ENCODE measurements around the gene TUBGCP3. TPM values are rescaled to one million over a fixed set of nuclear protein-coding genes. Genes with fewer than 3 reads are reported as not detected.

TUBGCP3 gene
- total RNA-seq, 1 donor from 2014 or later: 14.0 TPM

GRCh38 chr13:112448621-112449544, 139.1 kb downstream of the TUBGCP3 start:
- no peaks in the 10 kb centered on the region for H3K27me3 ChIP-seq (ENCODE audit: insufficient read depth, low read length)
- no peak overlapping the region for H3K4me3 ChIP-seq (ENCODE audit: insufficient read depth, low read depth, low read length)
- no peak for FAIRE-seq
- H3K36me3 ChIP-seq (ENCODE audit: insufficient read depth, low read length): no peaks in the 10 kb centered on the region
- H2AFZ ChIP-seq (ENCODE audit: low read depth, low read length): no peak overlapping the region
- Mint-ChIP-seq H3K4me1 (ENCODE audit: low read depth, unreplicated experiment) (no peaks in the 10 kb centered on the region), H3K4me3 (ENCODE audit: unreplicated experiment) (no peak overlapping the region), H3K9me3 (ENCODE audit: unreplicated experiment) (peaks cover 2% of the 10 kb centered on the region), H3K36me3 (ENCODE audit: low read depth, unreplicated experiment) (no peaks in the 10 kb centered on the region), H3K27me3 (ENCODE audit: low read depth, unreplicated experiment) (peaks cover 70% of the 10 kb centered on the region), H3K27ac (ENCODE audit: unreplicated experiment) (no peak overlapping the region)
- H3K4me1 ChIP-seq (ENCODE audit: insufficient read depth, low read length): no peaks in the 10 kb centered on the region
- H3K9ac ChIP-seq (ENCODE audit: low read length): no peak overlapping the region
- H3K4me2 ChIP-seq (ENCODE audit: low read length): no peak overlapping the region
- H3K27ac ChIP-seq (ENCODE audit: low read depth, low read length): no peak overlapping the region
- no peaks in the 10 kb centered on the region for H3K9me3 ChIP-seq (ENCODE audit: insufficient read depth, low read depth, low read length)
- H3K79me2 ChIP-seq (ENCODE audit: insufficient read depth, low read length): no peaks in the 10 kb centered on the region
- H4K20me1 ChIP-seq (ENCODE audit: insufficient read depth, low read length): no peaks in the 10 kb centered on the region
- DNase-seq (ENCODE audit: low read depth): no peak
- TF ChIP-seq CTCF (IDR thresholded peaks at IDR 0.05; ENCODE audit: insufficient read depth, low read depth, low read length) (no peak), EZH2 (IDR thresholded peaks at IDR 0.05; ENCODE audit: insufficient read depth, low read length) (no peak)

- no peak for FAIRE-seq
- Histone ChIP-seq H3K4me1 (ENCODE audit: insufficient read depth, low read length) (no peaks in the 10 kb centered on the region), H3K36me3 (ENCODE audit: insufficient read depth, low read length) (no peaks in the 10 kb centered on the region), H2AFZ (ENCODE audit: low read depth, low read length) (no peak overlapping the region), H3K4me3 (ENCODE audit: insufficient read depth, low read depth, low read length) (no peak overlapping the region), H3K79me2 (ENCODE audit: insufficient read depth, low read length) (no peaks in the 10 kb centered on the region), H4K20me1 (ENCODE audit: insufficient read depth, low read length) (no peaks in the 10 kb centered on the region), H3K27me3 (ENCODE audit: insufficient read depth, low read length) (no peaks in the 10 kb centered on the region), H3K9ac (ENCODE audit: low read length) (no peak overlapping the region), H3K4me2 (ENCODE audit: low read length) (no peak overlapping the region), H3K9me3 (ENCODE audit: insufficient read depth, low read depth, low read length) (no peaks in the 10 kb centered on the region), H3K27ac (ENCODE audit: low read depth, low read length) (no peak overlapping the region)
- Mint-ChIP-seq H3K9me3 (ENCODE audit: unreplicated experiment) (peaks cover 2% of the 10 kb centered on the region), H3K27ac (ENCODE audit: unreplicated experiment) (no peak overlapping the region), H3K4me1 (ENCODE audit: low read depth, unreplicated experiment) (no peaks in the 10 kb centered on the region), H3K36me3 (ENCODE audit: low read depth, unreplicated experiment) (no peaks in the 10 kb centered on the region), H3K4me3 (ENCODE audit: unreplicated experiment) (no peak overlapping the region), H3K27me3 (ENCODE audit: low read depth, unreplicated experiment) (peaks cover 71% of the 10 kb centered on the region)
- no peak for DNase-seq (ENCODE audit: low read depth)
- TF ChIP-seq CTCF (IDR thresholded peaks at IDR 0.05; ENCODE audit: insufficient read depth, low read depth, low read length): no peak
- TF ChIP-seq EZH2 (IDR thresholded peaks at IDR 0.05; ENCODE audit: insufficient read depth, low read length): no peak
These were observed 140.0 kb downstream of the TUBGCP3 start for GRCh38 chr13:112447761-112448603.
